Measurements from ENCODE around the gene SH3YL1.

SH3YL1 gene, protein sequence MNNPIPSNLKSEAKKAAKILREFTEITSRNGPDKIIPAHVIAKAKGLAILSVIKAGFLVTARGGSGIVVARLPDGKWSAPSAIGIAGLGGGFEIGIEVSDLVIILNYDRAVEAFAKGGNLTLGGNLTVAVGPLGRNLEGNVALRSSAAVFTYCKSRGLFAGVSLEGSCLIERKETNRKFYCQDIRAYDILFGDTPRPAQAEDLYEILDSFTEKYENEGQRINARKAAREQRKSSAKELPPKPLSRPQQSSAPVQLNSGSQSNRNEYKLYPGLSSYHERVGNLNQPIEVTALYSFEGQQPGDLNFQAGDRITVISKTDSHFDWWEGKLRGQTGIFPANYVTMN

DNA sequence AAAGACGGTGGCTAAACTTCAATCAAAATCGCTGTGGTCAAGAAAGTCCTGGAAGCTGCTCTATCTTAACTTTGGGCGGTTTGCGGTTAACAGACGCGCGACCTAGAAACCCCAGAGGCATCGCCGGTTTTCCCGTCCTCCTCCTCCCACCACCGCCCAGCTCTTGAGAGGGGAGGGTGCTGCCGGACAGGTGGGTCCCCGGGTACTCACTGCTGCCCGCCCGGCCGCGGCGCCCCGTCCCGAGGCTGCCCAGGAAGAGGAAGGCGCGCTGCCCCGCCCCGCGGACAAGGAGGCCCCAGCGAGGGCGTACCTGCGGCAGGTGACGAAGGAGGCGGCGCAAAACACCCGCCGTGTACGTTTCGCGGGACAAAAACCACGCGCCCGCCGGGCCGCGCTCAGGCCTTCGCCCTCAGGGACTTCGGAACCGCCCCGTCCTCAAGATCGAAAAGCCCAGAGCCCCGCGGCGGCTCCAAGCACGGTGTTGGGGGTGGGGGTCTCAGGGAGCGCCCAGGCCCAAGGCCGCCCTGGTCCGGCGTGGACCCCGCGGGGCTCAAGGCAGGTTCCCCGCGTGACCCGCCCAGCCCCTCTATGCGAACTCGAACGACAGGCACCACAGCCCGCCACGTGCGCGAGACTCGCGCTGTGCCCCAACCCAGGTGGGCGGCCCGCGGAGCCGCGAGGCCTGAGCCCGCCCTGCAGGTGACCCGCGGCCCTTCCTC is at the start of gene SH3YL1:
Gene SH3YL1, minus strand, starts transcription at position 259 of the 719 bp plus-strand sequence. Its CDS starts 48 bp downstream, at position 211.
- DNase-seq (ENCODE audit: low read depth): no peak

DNA sequence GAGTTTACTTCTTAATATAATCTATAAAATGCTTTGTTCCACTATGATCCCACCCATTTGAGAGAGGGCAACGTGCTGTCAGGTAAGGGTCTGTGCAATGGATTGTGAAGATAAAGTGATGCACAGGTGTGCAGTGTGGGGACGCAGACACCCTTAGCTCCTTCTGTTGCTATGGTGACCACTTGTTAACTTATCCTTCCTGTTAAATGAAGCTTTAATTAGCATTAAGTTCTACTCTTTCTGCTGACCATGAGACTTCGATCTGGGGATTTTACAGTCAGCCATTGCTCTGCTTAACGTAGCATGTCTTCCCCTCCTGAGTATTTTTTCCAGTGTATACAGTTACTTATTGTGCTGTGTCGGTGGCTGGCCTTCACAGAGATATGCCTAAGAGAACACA is 47.2 kb upstream of the SH3YL1 start:
- DNase-seq (ENCODE audit: low read depth): no peak

DNA sequence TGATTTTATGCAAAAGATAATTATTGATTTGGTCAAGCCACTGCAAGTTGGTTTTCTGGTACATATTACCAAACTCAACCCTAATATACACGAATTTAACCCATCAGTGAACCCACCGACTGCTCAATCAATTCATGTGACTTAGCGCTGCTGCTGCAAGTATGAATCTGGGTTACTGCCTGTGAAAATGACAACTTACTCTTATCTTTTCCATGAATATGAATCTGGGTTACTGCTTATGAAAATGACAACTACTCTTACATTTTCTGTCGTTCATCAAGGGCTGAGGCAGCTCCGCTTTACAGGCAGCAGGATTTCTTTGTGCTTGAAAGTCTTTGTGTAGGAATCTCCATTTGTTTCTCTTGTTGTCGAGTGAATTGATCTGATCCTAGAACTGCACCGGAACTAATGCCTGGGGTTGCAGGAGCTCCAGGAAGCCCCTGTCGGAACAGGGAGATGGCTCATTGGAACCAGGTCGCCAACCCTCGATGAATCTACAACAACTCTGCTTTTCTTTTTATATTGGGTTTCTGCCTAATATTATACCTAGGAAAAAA is 46.2 kb upstream of the SH3YL1 start:
- DNase-seq (ENCODE audit: low read depth): no peak

DNA sequence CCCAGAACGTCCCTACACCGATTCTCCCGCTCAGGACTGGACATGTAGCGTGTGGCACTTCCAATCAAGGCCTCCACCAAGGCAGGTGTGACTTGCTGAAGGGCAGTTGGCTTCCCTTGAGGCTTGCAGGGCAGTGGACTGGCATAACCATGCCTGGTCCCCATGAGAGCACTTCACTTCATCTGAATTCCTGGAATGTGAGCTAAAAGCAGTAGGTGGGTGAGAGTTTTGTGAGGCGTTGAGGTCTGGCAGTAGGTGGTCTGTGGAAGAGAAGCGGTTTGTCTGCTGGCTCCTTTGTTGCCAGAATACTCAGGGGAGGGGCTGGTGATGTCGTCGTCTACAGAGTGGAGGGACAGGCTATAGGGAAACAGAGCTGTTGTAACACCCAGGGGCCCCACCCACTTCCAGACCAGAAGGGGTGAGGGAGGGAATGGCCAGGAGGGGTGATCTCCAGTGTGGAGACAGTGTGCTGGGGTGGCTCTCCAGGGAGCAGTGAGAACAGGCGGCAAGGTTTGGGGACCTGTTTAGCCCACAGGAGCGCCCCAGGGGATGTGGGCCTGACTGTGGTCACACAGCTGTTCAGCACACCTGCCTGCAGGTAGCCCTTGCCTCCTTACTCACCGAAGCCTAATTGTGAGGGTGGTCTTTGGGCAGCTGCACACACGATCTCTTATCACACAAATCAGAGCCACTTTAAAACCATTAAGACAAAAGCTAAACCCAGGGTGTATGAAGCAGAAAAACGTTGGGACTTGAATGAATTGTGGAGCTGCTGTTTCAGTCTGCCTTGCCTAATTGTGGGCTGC is 45.5 kb upstream of the SH3YL1 start:
- DNase-seq (ENCODE audit: low read depth): no peak

DNA sequence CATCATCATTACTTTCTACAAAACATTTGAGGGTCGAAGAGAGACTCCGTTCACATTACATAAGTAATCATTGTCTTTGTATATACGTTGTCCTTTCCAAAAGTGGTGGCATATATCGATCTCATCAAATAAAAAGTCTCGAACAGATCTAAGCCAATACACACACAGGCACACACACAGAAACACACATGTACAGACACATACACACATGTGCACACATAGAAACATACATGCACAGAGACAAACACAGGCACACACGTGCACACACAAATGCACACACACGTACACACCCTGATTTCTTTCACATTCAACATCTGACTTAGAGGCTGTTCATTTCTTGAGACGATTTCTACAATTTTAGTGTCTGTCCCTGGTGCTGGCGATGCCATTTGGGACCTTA is 41.5 kb upstream of the SH3YL1 start:
- no peak for DNase-seq (ENCODE audit: low read depth)

DNA sequence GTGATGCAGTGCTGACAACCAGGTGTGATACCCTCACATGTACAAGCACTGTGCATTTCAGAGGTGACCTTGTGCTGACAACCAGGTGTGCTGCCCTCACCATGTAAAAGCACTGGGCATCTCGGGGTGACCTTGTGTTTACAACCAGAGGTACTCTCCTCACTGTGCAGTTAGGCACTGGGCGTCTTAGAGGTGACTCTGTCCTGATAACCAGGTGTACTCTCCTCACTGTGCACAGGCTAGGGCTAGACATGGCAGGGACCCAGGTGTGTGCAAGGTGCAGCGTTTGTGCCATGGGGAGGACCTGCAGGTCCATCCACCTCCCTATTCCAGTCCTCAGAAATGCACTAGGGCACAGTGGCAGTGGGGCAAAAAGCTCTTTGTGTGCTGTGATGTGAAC is 32.5 kb upstream of the SH3YL1 start:
- DNase-seq (ENCODE audit: low read depth): no peak

DNA sequence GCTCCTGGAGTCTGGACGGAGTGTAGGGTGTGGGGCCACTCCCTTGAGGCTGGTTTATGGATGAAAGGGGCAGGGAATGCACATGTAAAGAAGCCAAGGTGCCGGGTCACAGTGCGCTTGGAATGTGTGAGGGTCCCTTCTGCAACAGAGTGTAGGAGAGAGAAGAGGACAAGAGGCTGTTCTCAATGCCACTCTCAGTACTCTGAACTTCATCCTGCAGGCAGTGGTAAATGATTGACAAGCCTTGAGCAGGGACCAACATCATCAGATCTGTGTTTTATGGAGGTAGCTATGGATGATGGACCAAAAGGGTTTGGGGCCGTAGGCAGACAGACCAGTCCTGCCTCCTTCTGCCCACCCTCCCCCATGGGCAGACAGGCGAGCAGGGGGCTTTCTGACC is 31.3 kb upstream of the SH3YL1 start:
- no peak for DNase-seq (ENCODE audit: low read depth)

DNA sequence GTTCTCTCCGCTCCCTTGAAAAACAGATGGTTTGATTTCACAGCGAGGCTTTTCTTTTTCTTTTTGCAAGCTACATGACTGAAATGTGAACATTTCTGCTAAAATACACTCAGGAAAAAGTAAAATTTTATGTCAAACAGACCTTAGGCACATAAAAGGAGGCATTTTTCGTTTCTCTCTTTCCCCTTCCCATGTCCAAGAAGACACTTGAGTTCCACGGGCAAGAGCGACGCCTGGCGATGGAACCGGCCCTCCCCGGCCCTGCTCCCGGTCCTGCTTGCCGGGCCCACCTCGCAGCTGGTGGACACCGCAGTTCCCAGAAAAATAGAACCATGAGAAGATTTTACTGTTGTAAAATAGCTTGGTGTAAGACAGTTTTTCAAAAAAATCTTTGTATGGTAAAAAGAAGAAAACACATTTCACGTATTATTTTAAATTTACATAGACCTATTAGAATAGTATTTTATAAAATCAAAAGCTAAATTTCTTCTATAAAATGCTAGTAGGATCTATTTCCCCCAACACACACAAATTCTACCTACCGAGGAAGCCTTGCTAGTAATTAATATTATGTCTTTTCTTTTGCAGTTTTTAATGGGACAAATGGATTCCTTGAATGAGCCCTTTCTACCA is 26.4 kb upstream of the SH3YL1 start:
- DNase-seq (ENCODE audit: low read depth): peak; percentile 72

DNA sequence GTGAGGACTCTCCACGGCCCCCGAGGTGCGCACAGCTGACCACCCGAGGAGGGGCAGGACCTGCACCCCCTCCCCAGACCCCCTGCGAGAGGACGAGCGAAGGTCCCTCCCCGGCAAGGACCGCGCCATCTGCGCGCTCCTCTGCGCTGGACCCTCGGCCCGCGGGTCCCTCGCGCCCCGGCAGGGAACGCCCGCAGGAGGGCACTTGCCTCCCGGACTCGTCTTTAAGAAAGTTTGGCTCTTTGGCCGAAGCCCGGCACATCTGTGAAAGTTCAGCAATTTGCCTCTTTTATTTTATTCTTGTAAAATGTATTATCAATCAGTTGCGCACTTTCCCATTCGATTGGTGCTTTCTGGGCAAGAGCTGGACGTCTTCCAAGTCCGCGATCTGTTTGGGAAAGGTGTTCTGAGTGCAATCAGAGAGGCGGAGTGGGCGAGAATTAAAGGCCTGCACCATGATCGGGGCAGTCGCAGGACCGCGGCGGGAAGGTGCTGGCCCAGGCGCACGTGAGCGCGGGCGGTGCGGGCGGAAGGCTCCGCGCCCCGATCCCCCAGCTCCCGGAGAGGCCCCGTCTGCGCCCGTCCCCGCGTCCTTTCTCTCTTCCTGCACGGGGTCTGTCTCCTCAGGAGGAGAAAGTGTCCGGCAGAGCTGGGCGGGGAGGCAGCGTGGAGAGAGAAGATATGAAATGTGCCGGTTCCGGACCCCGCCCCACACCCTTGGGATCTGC is 25.7 kb upstream of the SH3YL1 start:
- DNase-seq (ENCODE audit: low read depth): no peak

DNA sequence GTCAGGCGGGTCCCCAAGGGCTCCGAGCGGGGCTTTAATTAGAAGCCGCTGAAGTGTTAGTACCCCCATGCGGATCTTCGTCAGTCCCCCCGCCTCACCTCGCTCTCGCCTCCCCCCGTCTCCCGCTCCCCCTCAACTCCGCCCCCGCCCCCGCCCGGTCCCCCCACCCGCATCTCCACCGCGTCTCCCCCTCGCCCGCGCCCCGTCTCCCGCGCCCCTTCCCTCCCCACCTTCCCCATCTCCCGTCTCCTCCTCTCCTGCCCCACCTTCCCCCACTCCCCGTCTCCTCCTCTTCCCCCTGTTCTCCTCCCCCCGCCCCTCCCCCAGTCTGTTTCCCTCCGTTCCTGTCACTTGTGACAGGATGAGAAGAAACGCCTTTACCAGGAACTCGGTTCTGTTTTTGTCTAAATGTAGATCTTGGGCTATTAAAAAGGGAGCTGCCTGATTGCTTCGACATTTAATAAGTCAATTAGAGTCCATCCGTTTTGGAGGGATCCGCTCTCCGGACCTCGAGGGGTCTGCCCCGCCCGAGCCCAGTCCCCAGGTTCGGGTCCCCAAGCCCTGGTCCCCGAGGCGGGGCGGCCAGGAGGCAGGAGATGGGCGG is 25.0 kb upstream of the SH3YL1 start:
- no peak for DNase-seq (ENCODE audit: low read depth)

DNA sequence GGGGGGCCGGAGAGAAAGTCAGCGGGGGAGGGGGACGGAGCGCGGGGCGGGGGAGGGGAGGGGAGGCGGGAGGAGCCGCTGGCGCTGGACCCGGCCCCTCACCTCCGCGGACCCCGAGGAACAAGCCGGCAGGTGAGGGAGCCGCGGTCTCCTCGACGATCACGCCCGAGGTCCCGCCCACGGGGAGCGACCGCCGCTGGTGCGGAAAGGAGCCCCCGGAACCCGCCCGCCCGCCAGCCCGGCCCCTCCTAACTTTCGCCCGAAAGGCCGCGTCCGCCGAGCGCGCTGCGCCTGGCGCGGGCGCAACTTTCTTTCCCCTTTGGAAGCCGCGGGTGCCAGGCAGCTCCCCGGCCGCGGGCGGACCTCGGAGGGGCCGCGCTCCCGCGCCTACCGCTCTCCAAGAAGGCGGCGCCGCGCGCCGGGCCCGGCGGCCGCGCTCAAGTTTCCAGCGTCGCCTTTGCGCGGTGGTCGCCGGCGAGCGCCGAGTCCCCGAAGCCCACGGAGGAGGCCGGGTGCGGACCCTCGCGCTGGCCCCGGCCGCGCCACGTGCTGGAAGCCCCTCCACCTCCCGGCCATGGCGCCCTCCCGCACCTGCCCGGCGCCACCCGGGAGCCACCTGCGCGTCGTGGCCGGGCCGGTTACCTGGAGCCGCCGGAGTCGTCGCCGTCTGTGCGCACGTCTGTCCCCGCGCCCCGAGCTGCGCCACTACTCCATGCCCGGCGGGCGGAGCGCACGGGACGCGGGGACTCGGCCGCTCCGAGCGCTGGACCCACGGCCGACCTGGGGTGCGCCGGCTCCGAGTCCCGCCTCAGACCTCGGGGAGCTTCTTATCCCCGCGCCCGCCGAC is 24.3 kb upstream of the SH3YL1 start, which contains the start of gene ALKAL2:
Gene ALKAL2, minus strand, starts transcription at position 181 of the 847 bp plus-strand sequence. CDS start 256 bp downstream, outside the sequence.
- no peak for DNase-seq (ENCODE audit: low read depth)

DNA sequence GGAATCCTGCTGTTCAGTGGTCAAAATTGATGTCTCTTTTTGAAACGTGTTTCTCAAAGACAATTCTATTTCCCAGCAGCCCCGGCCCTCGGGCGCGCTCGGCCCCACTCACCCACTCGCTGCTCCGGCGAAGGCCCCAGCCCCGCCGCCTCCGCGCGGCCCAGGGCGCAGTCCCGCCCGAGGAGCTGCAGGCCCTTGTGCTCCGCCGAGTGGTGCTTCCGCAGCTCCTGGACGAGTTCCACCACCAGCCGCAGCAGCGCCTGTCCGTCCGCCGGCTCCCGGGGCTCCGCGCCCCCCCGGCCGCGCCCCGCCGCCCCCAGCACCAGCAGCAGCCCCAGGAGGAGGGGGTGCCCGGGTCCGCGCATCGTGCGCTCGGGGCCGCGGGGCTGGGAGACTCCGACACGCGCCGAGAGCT is 23.6 kb upstream of the SH3YL1 start:
- peak; percentile 31 for DNase-seq (ENCODE audit: low read depth)

DNA sequence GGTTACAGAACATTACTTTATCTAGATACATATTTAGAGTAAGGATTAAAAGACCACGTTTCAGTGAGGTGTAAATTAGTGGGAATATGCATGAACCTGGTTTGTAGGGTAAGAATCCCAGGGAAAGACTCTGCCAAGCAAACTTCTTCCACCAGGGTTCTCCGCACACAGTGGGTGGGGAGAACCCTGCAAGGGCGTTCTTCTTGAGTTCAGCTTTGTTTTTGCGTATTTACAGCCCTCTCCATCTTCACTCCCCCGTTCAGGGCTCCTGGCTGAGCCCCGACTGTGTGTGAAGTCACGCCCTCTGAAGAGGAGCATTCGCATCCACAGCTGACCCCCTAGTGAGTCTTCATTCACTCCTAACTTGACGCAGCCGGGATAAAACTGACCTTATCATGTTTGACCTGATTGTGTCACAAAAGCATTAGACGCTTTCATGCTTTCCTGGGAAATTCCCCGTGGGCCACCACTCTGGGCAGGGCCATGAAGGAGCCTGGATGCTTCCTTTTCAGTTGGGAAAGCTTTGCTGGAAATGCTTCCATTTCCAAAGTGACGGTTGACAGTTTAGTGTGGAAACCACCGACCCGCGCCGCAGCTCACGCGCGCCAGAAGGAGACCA is 23.1 kb upstream of the SH3YL1 start:
- no peak for DNase-seq (ENCODE audit: low read depth)

DNA sequence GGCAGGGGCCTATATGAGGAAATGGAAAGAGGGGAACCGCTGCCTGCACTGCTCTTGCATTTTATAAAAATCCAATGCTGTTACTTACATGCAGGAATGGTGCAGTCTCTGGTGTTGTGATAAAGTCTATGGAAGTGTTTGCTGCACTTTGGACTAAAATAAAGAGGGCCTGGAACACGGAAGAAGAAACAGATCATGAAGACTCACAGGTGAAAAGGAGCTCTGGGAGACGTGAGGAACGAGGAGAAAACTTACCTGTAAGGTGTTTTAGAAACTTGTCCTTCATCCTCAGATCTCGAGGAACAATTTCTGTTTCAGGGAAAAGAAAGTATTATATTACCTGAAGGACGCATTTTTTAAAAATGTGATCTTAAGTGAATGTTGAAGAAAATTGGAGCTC is 22.2 kb upstream of the SH3YL1 start:
- DNase-seq (ENCODE audit: low read depth): no peak

DNA sequence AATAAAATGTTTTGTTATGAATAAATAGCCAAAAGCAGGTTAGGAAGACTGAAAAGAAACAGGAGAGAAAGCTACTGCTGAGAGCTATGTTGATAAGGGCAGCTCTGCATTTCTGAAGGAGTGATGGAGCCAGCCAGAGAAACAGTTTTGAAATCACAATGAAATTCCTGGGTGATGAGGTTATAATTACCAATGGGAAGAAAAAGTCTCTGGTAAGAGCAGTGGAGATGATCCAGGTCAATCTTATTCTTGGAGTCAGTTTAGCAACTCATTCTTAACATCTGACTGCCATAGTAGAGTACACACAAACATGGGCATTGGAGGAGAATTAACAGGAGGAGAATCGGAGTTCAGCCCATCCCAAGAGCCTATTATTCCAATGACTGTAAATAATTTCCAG is 21.7 kb upstream of the SH3YL1 start:
- peak; percentile 77 for DNase-seq (ENCODE audit: low read depth)

DNA sequence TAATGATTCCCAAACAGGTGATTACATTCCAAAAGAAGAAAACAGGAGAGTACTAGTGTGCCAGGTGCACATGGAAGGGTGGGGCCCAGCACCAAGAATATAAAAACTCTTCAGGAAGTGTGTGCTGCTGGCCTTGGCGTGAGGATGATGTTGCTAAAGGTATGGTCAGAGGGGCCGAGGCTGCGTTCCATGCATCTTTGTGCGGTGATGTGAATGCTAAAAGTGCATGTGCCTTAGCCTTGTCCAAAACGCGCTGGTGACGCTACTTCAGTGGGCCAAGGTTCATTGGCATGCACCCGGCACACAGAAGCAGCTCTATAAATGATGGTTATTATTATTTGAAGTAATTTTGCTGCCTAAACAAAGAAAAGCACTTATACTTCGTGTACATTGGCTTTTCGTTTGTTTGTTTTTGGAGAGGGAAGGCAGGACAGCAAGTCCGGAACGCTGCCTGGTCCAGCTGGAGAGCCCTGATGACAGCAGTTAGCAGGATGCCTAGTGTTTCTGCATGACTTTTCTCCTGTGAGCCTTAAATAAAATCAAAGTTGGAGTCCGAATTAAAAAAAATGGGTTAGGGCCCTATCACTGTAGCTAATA is 21.2 kb upstream of the SH3YL1 start:
- no peak for DNase-seq (ENCODE audit: low read depth)

DNA sequence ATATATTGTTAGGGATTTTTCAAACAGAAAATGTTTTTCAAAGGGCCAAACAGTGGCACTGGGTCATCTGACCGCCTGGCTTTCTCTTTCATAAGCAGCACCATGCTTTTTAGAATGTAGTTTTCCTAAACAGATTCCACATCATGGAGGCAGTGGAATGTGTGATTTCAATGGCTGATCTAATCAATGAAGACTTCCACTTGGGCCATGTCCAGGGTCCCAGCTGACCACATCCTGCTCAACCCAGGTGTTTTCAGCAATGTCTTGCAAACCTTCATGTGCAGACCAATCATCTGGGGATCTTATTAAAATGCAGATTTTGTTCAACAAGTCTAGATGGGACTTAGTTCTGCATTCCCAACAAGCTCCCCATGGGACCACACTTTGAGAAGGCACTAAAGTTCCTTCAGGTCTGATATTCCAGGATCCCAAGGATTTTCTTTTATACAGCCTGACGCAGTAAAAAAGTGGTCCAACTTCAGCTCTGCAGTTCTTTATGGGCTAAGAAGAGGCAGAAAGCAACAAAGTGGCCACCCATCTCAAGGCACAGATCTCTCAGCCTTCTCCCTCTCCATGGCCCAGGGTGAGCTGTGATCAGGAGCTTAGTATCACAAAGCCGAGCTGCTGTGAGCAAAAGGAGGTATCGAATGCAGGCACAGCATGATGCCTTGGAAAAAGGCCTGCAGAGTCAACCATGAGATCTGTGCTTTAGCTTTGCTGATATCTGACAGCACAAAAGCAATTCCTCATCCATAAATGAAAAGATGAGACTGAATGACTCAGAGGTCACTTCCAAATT is 20.4 kb upstream of the SH3YL1 start:
- DNase-seq (ENCODE audit: low read depth): no peak

All from fibroblast of gingiva (primary cell).